Endodermal cell (in vitro differentiated cells): ENCODE results near the gene TRPM3. TPM values are rescaled to one million over a fixed set of nuclear protein-coding genes. Genes with fewer than 3 reads are reported as not detected.

Experiments
- DNase-seq: peaks from one replicate; pipeline ENCODE4 v3.0.0-alpha.2; 2017
- H3K27ac ChIP-seq: 2 replicates; pipeline ENCODE4 v1.5.1; 2013; ENCODE audit warnings: mild to moderate bottlenecking, low read depth, low read length, moderate library complexity
- H3K27me3 ChIP-seq: 2 replicates; pipeline ENCODE4 v1.6.1; 2013; ENCODE audit warnings: mild to moderate bottlenecking, low read length, moderate library complexity; ENCODE audit not compliant: insufficient read depth, control insufficient read depth, poor library complexity, severe bottlenecking
- H3K36me3 ChIP-seq: 2 replicates; pipeline ENCODE4 v1.7.0; 2013; ENCODE audit warnings: mild to moderate bottlenecking, low read length, moderate library complexity; ENCODE audit not compliant: control insufficient read depth, insufficient read depth
- H3K4me1 ChIP-seq: one replicate; pipeline ENCODE4 v1.7.0; 2013; ENCODE audit warnings: low read length; ENCODE audit not compliant: control insufficient read depth, insufficient read depth
- H3K4me3 ChIP-seq: 2 replicates; pipeline ENCODE4 v1.5.1; 2013; ENCODE audit warnings: mild to moderate bottlenecking, low read length, moderate library complexity
- H3K9ac ChIP-seq: 2 replicates; pipeline ENCODE4 v1.6.1; 2013; ENCODE audit warnings: mild to moderate bottlenecking, low read length, moderate library complexity; ENCODE audit not compliant: poor library complexity, severe bottlenecking; ENCODE audit errors: extremely low read depth
- H3K9me3 ChIP-seq: 2 replicates; pipeline ENCODE4 v1.6.1; 2013; ENCODE audit warnings: mild to moderate bottlenecking, low read length, moderate library complexity; ENCODE audit not compliant: control insufficient read depth
- H3K27ac Mint-ChIP-seq: 2 replicates; pipeline ENCODE4 v1.8.0; 2020; ENCODE audit warnings: mixed read lengths
- H3K27me3 Mint-ChIP-seq: 2 replicates; pipeline ENCODE4 v1.8.0; 2021; ENCODE audit warnings: mild to moderate bottlenecking, mixed read lengths; ENCODE audit not compliant: insufficient read depth
- H3K36me3 Mint-ChIP-seq: 2 replicates; pipeline ENCODE4 v1.8.0; 2020; ENCODE audit warnings: low read depth, mixed read lengths
- H3K4me1 Mint-ChIP-seq: 2 replicates; pipeline ENCODE4 v1.8.0; 2020; ENCODE audit warnings: mixed read lengths
- H3K4me3 Mint-ChIP-seq: 2 replicates; pipeline ENCODE4 v1.8.0; 2020; ENCODE audit warnings: mild to moderate bottlenecking, moderate library complexity, mixed read lengths
- H3K9me3 Mint-ChIP-seq: 2 replicates; pipeline ENCODE4 v1.8.0; 2020; ENCODE audit warnings: mild to moderate bottlenecking, mixed read lengths
- WGBS, 2 experiments: methylation state at CpG; one replicate each; pipeline versions ENCODE4 v1.1.5 to v1.1.7; 2013; ENCODE audit warnings: missing lambda C conversion rate in 2 of 2, mixed read lengths in 1 of 2; ENCODE audit not compliant: insufficient coverage in 1 of 2, insufficient read length in 1 of 2; 5-methylcytosine and 5-hydroxymethylcytosine counted together
- total RNA-seq, 2 donors: library from RNA; stranded (reverse); fragmentation: NEBNext Ultra II Directional in 1 of 2; extraction: Animal tissue kit (Norgen Biotek cat#: 25700) in 1 of 2; gene quantifications; 2 replicates in 1 of 2; 3 replicates in 1 of 2; pipeline ENCODE4 v1.2.1, GENCODE V29; 2021
- TF ChIP-seq, protein P1 (sequence below): fragments of 200-600 bp; sonication (generic); conservative IDR thresholded peaks from 2 replicates; pipeline ENCODE4 v1.5.0; 2021; ENCODE audit warnings: antibody characterized with exemption, mild to moderate bottlenecking

TRPM3 gene
- total RNA-seq, 2 donors from 2014 or later = 1.8 to 2.5 TPM

DNA sequence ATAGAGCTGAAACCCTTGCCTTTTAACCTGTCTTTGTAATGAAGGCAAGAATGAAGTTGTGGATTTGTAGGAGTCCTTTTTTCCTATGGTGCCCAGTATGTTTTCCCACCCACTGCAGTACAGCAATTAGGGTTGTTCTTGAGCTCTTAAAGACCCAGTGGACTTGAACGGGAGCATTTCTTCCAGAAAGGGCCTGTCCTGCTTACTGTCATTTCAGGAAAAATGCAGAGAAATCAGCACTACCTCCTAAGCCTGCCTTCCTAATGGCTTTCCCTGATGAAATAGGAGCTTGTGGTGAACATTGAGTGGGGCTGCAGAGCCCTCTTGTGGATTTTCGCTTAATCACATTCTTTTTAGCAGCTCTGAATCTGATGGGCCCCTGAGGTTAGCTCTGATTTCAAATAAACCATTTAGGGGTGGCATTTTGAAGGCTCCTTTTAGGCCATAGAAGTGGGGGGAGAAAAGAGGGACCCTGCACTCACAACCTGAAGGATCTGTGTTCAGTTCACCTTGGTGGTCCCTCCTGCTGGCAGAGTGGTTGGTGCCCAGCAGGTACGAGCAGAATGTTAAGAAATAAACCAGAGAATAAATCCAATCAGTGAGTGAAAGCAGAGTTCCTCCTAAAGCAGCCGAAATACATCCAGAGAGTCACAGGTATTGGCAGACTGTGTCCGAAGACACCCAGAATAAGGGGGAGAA, 519.0 kb downstream of the TRPM3 start:
- TF ChIP-seq, protein P1, sequence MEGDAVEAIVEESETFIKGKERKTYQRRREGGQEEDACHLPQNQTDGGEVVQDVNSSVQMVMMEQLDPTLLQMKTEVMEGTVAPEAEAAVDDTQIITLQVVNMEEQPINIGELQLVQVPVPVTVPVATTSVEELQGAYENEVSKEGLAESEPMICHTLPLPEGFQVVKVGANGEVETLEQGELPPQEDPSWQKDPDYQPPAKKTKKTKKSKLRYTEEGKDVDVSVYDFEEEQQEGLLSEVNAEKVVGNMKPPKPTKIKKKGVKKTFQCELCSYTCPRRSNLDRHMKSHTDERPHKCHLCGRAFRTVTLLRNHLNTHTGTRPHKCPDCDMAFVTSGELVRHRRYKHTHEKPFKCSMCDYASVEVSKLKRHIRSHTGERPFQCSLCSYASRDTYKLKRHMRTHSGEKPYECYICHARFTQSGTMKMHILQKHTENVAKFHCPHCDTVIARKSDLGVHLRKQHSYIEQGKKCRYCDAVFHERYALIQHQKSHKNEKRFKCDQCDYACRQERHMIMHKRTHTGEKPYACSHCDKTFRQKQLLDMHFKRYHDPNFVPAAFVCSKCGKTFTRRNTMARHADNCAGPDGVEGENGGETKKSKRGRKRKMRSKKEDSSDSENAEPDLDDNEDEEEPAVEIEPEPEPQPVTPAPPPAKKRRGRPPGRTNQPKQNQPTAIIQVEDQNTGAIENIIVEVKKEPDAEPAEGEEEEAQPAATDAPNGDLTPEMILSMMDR = peak; percentile 88
- no peaks in the 10 kb centered on the region for H3K36me3 ChIP-seq
- Mint-ChIP-seq H3K27me3 (no peaks in the 10 kb centered on the region), H3K4me3 (no peak overlapping the region), H3K36me3 (no peaks in the 10 kb centered on the region), H3K27ac (no peak overlapping the region), H3K4me1 (peaks cover 12% of the 10 kb centered on the region), H3K9me3 (no peaks in the 10 kb centered on the region)
- H3K27ac ChIP-seq = no peak overlapping the region
- no peaks in the 10 kb centered on the region for H3K27me3 ChIP-seq
- peak; percentile 83 for DNase-seq
- no peak overlapping the region for H3K9ac ChIP-seq
- H3K4me3 ChIP-seq = no peak overlapping the region
- 52 to 56% methylated on average over 5 of the region's 5 CpGs for WGBS, 2 experiments
- peaks cover 5% of the 10 kb centered on the region for H3K4me1 ChIP-seq
- no peaks in the 10 kb centered on the region for H3K9me3 ChIP-seq

DNA sequence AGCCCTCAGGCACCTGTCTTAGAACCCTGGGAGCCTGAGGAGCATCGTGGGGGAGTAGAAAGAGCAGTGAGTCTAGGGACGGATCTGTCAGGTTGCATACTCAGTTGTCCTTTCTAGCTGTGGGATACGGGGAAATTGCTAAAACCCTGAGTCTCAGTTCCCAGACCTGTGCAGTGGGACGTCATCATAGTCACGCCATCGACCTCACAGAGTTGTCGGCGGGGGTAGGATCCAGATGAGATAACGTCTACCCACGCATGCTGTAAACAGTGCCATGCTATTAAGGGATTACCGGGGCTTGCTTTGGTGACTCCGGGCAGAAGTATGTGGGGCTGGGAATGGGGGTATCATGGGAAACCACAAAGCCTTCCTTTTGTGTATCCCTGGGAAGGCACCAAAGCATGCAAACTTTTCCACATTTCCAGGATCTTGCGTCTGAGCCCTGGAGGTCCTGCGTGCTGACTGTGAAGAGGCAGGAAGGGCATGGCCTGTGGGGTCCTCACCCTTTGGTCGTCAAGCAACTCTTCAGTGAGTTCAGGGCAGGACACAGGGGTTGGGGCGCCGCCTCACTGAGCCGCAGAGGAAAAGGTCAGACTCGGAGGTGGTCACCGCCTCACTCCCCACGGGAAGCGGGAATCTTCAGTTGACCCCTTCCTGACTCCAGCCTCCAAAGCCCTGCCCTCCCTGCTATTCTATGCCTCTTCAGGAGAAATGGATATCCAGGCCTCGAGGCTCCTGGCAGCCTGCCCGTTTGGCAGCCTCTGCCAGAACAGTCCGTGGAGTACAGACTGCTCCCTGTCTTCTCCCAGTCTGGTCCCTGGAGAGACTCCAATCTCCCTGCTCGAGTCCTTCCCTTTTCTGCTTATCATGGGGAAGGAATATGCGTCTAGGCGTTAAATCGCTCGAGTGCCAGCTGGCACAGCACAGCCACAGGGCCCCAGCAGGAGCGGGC, 520.1 kb downstream of the TRPM3 start:
- Histone ChIP-seq H3K9ac (no peak overlapping the region), H3K4me3 (no peak overlapping the region), H3K9me3 (no peaks in the 10 kb centered on the region), H3K4me1 (peaks cover 5% of the 10 kb centered on the region), H3K36me3 (no peaks in the 10 kb centered on the region), H3K27ac (no peak overlapping the region), H3K27me3 (no peaks in the 10 kb centered on the region)
- H3K4me1 Mint-ChIP-seq = peaks cover 12% of the 10 kb centered on the region
- TF ChIP-seq, protein P1 = no peak
- no peak overlapping the region for H3K4me3 Mint-ChIP-seq
- H3K27ac Mint-ChIP-seq = no peak overlapping the region
- 86% methylated on average over 18 to 31 of the region's 31 CpGs for WGBS, 2 experiments
- no peaks in the 10 kb centered on the region for H3K9me3 Mint-ChIP-seq
- peak; percentile 49 for DNase-seq
- no peaks in the 10 kb centered on the region for H3K36me3 Mint-ChIP-seq
- no peaks in the 10 kb centered on the region for H3K27me3 Mint-ChIP-seq

DNA sequence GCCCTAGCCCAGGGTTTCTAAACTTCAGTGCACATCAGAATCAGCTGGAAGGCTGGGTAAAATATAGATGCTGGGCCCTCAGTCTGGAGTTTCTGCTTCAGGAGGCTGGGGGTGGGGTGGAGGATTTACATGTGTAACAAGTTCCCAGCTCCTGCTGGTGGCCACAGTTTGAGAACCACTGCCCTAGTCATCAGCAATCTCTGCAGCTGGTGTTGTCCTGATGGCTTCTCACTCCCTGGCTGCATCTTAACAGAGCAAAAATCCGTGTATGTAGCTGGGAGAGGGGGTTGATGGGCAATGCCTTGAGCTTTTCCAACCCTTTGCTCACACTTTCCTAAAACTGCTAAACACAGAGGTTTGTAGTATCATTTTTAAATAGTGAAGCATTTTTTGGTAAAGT, 520.9 kb downstream of the TRPM3 start:
- H3K4me1 ChIP-seq = peaks cover 5% of the 10 kb centered on the region
- H3K27me3 Mint-ChIP-seq = no peaks in the 10 kb centered on the region
- H3K36me3 ChIP-seq = no peaks in the 10 kb centered on the region
- H3K27ac ChIP-seq = no peak overlapping the region
- H3K36me3 Mint-ChIP-seq = no peaks in the 10 kb centered on the region
- DNase-seq = peak; percentile 67
- peaks cover 12% of the 10 kb centered on the region for H3K4me1 Mint-ChIP-seq
- H3K27ac Mint-ChIP-seq = no peak overlapping the region
- 47% methylated on average over 1 of the region's 1 CpG; no CpG with 5 or more reads in 1 of the 2 experiments for WGBS, 2 experiments
- H3K9me3 ChIP-seq = no peaks in the 10 kb centered on the region
- no peaks in the 10 kb centered on the region for H3K9me3 Mint-ChIP-seq
- no peaks in the 10 kb centered on the region for H3K27me3 ChIP-seq
- no peak overlapping the region for H3K9ac ChIP-seq
- TF ChIP-seq, protein P1 = no peak
- no peak overlapping the region for H3K4me3 ChIP-seq
- no peak overlapping the region for H3K4me3 Mint-ChIP-seq
